Right renal cortex interstitium (tissue), 3 donors: ENCODE data around the gene NYAP2. TPM values are rescaled to one million over a fixed set of nuclear protein-coding genes. Genes with fewer than 3 reads are reported as not detected.

Experiments used
- DNase-seq, 3 donors: peaks; one replicate each; pipeline ENCODE4 v3.0.0-alpha.2; 2013; ENCODE audit warnings: low read depth in 3 of 3, low spot score in 2 of 3
- polyA plus RNA-seq, 3 donors: library from polyadenylated mRNA; unstranded; fragments of 120-200 nt; gene quantifications; one replicate each; pipeline ENCODE4 v1.2.1, GENCODE V29; 2013; ENCODE audit not compliant: insufficient read length in 3 of 3

The NYAP2 gene
- polyA plus RNA-seq, 3 donors: 0.03 TPM; not detected in 2

DNA sequence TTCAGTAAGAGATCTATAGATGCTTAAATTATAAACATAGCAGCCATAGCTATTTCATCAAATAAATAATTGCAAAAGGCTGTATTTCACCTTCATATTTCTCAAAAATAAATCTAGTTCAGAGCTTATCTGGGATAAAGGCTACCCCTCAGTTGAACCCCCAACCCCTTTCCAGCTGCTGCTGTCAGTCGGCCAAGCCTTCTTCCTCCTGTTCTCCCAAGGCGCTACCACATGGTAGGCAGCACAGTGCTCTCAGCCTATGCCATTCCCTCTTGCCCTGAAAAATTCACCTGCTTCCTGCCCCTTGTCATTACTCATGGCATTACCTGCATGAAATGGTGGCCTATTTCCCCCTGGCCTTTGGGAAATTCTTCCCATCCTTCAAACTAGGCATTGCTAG lies 136.5 kb downstream of the NYAP2 start:
- no peak for DNase-seq

DNA sequence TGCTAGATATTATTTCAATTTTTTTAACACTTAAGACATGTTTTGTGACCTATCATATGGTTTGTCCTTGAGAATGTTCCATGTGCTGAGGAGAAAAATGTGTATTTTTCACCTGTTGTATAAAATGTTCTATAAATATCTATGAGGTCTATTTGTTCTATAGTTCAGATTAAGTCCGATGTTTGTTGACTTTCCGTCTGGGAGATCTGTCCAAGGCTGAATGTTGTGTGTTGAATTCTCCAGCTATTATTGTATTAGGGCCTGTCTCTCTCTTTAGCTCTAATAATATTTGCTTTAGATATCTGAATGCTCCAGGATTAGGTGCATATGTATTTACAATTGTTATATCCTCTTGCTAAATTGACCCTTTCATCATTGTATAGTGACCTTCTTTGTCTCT lies 144.1 kb downstream of the NYAP2 start:
- DNase-seq: no peak

DNA sequence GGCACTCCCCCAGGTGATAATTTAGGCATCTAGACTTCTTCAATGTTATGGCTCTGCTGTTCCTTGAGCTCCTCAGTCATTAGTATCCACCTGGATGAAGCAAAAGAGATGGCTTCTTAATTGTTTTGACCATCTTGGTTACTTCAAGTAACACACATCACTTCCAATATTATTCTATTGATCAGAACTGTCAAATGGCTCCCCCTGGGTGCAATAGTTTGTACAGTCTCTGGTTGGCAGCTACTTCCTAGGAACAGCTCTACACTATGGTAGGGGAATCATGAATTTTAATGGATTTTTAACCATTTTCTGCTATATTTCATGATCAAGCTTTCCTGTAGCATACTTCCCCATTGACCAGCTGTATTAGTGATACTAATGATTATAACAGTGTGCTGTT lies 157.0 kb downstream of the NYAP2 start:
- DNase-seq: no peak

DNA sequence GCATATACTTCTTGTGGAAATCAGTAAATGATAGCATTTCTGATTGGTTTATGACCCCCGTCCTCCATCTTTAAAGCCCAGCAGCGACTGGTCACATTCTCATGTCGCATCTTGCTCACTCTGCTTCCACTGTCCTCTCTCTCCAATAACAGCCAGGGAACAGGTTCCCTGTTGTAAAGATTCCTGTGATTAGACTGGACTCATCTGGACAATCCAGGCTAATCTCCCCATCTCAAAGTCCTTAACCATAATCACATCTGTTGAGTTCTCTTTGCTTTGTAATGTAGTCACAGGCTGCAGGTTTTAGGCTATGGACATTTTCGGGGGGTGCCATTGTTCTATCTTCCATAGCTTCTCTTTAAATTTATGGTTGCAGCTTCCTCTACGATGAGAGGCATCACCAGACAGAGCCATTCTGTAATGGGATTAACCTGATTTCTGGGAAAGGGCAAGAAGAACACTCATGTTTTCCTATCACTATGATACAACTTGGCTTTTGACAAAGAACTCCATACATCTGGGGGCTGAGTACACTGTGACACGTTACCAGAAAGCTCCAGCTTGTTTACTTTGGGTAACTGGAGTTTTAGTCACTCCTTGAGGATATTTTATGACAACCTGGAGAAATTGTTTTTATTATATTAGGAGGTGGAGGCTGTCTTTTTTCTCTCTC lies 159.0 kb downstream of the NYAP2 start:
- no peak for DNase-seq

DNA sequence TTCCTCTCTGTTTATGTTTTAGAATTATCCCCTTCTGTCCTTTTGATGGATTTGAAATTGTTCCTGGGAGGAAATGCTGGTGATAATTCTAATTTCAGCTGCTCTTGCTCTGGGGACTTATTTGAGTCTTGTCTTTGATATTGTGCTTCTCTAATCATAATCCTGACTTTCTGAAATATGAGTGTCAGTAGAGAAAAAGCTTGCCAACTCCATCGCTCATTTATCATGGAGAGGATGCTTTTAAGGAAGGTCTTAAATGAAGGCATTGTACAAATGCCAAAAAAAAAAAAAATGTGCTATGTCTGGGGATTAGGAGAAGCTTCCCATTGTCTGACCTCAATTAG lies 159.5 kb downstream of the NYAP2 start:
- DNase-seq: no peak

DNA sequence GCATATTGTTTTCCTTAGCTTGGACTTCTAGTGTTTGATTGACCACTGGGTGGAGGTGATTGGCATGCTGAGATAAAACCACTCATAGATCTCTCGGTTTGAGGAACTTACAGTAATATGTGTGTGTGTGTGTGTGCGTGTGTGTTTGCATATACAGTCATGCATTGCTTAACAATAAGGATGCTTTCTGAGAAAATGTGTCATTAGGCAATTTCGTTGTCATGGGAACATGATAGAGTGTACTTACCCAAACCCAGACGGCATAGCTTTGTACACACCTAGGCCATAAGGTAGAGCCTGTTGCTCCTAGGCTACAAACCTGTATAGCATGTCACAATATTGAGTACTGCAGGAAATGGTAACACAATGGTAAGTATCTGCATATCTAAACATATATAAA lies 167.3 kb downstream of the NYAP2 start:
- DNase-seq: no peak

DNA sequence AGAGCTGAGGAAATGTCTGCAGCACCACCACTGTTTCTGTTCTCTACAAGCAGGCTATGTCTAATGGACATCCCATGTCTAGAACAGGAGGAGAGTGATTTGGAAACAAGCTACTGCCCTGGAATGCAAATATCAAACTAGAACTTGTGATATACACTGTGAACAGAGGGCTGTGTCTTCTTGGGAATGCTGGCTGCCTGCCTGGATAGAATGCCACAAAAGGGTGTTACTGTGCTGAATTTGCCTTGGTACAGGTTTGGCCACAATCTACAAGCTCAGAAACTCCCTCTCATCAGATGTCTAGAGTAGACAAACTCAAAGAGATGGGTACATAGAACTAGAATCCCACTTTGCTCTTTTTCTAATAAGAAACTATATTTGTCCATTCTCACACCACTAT lies 170.5 kb downstream of the NYAP2 start:
- DNase-seq: no peak

DNA sequence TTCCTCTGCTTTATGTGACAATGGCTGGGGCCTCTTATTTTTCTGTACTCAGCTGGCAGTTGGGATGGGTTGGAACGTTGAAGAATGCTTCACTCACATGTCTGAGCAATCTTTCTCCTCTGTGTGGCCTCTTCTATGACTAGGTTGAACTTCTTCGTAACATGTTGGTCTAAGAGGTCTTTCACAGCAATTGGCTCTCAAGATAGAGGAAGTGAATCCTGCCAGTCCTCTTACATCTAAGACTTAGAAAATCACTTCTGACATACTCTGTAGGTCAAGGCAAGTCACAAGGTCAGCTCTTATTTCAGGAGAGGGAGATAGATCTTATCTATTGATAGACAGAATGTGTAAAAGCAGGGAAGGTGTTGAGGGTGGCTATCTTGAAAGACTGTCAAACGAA lies 174.1 kb downstream of the NYAP2 start:
- DNase-seq: no peak

DNA sequence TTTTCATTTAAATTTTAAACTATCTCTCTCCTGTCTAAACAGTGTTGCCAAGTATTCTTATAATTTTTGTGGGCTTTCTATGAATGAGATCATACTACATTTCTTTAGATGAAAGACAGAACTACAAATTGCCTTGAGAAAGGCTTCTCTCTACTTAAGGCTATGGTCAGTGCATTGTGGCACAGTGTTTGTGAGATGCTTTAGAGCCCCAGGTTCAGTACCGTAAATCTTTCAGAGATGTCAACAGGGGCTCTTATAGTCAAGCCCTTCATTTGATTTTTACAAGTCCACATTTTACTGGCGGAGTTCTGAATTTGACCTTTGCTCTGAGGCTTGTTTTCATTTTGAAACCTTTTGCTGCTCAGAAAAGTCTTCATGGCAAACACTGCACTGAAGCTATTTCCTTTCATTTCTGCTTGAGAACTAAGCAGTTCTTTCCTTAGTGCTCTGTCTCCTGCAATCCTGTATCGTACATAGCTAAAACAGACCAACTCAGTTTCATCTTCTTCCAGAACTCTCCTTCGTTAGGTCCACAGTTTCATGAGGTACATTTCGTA lies 175.2 kb downstream of the NYAP2 start:
- DNase-seq: no peak

DNA sequence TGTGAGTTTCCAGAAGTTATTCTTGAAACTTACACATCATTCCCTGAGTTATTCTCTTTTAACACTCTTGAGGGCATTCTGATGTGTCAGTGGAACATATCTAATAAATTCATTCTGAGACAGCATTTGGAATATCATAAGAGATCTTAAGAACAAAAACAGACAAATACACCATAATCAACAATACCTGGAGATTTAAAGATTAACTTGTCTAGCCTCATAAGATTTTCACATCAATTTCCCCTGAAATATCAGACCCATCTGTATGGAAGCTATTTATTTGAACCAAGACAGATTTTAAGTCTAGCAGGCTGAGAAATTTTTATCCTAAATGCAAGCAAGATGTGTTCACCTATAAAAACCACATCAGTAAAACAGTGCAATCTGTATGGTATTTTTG lies 181.6 kb downstream of the NYAP2 start:
- DNase-seq: no peak

DNA sequence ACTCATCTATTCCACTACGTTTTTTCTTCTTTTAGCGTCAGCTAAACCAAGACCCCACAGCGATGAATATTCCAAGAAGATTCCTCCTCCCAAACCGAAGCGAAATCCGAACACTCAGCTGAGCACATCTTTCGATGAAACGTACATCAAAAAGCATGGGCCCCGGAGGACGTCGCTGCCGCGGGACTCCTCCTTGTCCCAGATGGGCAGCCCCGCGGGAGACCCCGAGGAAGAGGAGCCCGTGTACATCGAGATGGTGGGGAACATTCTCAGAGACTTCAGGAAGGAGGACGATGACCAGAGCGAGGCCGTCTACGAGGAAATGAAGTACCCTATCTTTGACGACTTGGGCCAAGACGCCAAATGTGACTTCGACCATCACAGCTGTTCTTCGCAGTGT lies 182.4 kb downstream of the NYAP2 start:
- DNase-seq: no peak

DNA sequence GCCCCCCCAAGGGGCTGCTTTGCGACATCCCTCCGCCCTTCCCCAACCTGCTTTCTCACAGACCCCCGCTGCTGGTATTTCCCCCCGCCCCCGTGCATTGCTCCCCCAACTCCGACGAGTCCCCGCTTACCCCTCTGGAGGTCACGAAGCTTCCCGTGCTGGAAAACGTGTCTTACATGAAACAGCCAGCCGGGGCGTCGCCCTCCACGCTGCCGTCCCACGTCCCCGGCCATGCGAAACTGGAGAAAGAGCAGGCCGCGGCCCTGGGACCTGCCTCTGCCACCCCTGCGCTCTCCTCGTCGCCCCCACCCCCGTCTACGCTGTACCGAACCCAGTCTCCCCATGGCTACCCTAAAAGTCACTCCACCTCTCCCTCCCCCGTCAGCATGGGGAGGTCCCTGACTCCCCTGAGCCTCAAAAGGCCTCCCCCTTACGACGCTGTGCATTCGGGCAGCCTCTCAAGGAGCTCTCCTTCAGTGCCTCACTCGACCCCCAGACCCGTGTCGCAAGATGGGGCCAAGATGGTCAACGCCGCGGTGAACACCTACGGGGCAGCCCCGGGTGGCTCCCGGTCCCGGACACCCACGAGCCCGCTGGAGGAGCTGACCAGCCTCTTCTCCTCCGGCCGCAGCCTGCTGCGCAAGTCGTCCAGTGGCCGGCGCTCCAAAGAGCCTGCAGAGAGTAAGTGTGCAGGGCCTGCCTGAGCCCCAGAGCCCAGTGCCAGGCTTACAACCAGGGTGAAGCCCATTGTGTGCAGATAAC lies 183.0 kb downstream of the NYAP2 start:
- no peak for DNase-seq

DNA sequence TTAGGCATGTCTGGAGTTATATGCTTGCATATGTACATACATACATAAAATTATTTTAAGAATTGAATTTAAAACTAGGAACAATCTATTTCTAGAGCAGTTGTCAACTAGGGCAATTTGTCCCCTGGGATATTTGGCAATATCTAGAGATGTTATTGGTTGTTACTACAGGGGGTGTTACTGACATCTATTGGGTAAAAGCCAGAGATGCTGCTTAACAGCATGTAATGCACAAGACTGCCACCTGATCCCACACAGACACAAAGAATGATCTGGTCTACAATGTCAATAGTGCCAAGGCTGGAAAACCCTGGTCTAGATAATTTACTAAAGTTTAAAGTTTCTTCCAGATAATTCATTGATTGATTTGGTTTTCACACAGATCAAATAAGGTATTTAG lies 185.3 kb downstream of the NYAP2 start:
- no peak for DNase-seq

DNA sequence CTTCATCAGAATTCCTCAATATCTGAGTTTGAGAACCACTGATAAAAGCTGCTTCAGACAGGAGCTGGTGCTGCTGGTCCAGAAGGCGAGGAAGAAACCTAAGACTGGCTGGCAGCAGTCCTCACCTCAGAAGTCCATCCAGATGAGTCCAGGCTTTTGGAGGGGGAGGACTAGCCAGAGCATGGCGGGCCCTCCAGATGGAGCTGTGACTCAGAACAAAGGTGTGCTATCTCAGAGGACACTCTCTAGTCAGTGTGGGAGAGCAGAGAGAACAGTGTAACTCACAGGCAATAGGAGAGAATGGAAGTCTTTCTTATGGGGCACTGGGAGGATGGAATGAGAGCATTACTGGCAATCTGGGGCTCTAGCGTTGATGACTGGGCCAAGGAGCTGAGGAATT lies 191.4 kb downstream of the NYAP2 start:
- DNase-seq: no peak

DNA sequence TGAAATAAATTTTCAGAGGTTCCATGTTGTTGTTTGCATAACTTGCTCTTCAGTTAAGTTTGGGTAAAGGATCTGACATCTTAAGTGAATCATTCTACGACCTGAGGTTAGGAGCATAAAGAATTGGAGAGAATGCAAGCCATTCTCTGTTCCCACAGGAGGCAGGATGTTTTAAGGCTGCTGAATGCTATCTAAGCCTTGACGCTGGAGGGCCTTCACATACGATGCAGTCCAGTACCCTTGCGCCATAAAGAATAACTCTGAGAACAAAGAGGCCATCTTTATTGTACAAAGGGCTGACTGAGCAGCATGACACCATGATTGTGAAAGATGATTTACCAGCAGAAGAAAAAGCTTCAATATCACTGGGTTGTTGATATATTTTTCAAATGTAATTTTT lies 198.4 kb downstream of the NYAP2 start:
- no peak for DNase-seq

DNA sequence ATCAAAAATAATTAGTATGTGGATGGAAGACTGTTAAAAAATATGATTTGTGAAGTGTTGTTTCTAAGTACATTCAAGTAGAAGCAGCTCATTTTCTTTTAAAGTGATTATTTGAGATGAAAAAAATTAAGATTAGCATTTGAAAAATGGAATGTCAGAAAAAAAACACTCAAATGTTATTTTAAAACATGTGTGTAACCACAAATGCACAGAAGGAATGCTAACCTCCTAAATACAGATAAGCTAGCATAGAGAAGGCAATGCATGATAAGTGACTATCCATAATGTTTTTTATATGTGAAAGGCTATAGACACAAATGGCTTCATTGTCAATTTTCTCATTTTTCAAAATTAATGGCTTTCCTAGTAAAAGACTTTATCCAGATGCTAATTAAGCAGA lies 198.9 kb downstream of the NYAP2 start:
- no peak for DNase-seq

DNA sequence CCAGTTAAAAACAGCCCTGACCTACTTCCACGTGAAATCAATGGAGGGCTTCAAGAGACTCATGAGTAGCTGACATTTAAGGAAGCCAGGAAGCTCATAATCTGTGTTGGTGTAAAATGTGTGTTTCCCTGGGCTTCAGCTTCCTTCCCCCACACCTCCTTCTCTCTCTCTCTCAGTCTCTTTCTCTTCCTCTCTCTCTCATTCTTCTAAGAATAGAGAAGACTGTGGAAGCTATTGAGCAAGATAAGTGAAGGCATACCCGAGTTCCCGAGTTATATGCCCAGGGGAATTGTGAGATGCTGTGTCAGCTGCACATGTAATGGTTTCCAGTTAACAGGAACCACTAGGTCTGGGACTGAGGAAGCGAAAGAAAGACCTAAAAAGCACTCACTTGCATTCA lies 199.4 kb downstream of the NYAP2 start:
- DNase-seq: no peak

DNA sequence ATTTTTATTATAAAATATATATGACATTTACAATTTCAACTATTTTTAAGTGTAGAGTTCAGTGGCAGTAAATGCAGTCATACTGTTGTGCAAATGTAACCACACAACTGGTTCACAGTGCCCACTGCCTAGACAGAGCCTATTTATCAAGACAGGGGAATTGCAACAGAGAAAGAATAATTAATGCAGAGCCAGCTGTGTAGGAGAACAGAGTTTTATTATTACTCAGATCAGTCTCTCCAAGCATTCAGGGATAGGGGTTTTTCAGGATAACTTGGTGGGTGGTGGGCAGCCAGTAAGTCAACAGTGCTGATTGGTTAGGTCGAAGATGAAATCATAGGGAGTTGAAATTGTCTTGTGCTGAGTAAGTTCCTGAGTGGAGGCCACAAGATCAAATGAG lies 200.3 kb downstream of the NYAP2 start:
- DNase-seq: no peak

DNA sequence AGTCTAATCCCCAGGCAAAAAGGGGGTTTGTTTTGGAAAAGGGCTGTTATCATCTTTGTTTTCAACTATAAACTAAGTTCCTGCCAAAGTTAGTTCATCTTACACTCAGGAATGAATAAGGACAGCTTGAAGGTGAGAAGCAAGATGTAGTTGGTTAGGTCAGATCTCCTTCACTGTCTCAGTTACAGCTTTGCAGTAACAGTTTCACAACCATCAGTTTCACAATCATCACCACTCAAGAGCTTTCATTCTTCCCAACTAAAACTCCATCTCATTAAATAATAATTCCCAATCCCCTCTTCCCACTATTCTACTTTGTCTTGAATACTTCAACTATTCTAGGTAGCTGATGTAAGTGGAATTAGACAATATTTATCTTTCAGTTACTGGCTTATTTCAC lies 200.9 kb downstream of the NYAP2 start:
- no peak for DNase-seq

DNA sequence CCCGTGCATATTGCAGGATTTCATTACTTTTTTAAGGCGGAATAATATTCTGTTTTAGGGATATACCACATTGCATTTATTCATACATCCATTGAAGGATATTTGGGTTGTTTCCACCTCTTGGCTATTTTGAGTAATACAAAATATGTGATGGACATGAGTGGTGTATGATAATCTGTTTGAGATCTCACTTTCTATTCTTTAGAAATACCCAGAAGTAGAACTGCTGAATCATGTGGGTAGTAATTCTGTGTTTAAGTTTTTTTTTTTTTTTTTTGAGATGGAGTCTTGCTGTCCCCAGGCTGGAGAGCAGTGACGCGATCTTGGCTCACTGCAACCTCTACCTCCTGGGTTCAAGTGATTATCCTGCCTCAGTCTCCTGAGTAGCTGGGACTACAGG lies 201.4 kb downstream of the NYAP2 start:
- DNase-seq: no peak

DNA sequence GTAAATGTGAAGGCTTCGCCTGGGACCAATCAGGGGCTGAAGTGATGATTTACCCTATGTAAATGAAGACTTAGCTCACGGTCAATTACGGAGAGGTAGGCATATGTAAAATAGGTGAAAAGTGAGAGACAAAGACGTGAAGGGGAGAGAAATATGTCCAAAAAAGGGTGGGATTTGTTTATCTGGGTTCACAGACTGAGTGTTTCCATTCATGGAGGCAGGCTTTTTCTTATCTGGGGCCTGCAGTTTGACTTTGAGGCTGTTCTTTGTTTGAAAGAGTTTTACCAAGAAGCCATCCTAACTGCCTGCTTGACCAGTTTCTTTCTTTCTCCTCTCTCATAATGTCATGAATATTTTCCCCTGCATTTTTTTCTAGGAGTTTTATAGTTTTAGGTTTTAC lies 202.7 kb downstream of the NYAP2 start:
- DNase-seq: no peak

DNA sequence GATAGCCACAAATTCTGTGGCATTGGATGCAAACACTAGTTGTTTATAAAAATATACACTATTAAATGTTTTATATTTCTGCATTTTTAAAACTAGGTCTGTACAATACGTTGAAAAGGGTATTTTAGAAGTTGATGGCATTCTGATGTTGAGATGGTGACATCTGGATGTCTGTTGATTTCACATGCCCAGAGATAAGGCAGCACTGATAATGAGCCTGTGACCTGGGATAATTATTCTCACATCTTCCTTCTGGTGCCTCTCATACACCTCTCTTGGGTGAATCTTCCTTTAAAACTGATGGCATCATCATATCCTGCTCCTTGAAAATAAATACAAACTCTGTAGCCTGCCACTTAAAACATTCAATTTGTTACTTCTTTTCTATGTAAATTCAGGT lies 208.6 kb downstream of the NYAP2 start:
- no peak for DNase-seq
